Measurements from ENCODE around the gene CACNG5. TPM values are rescaled to one million over a fixed set of nuclear protein-coding genes. Genes with fewer than 3 reads are reported as not detected.
A peak's percentile ranks its signal among the peaks of the same experiment; 100 is the strongest.

CACNG5 gene
- total and polyA plus RNA-seq, 4 donors = not detected

DNA sequence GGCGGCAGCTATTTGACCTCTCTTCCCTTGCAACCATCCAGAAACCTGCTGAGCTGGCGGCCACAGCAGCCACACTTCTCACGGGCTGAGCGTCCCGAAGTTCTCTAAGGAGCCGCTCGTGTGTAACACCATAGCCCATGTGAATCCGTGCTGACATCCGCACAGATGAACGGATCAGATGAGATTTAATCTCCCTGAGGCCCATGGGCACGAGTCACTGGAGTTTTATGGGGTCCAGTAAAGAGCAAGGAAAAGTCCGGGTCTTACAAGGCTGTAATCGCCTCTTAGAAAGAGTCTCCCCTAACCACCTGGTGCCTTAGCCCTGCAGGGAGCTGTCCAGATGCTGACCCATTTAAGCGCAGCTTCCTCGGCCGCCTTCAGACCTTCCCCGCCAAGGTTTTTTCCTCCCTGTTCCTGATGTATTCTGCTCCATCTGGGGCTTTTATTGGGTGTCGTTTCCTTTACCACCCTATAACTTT is 5.5 kb upstream of the CACNG5 start:
- no peaks in the 10 kb centered on the region for H3K36me3 ChIP-seq (ENCODE audit: control insufficient read depth in 4 of 4, insufficient read depth in 3 of 4, low read depth in 1 of 4, low read length in 3 of 4)
- no peak overlapping the region for H3K27ac ChIP-seq (ENCODE audit: low read depth in 1 of 2, low read length in 2 of 2)
- no peak overlapping the region for H3K4me3 ChIP-seq (ENCODE audit: low read depth in 1 of 3, low read length in 3 of 3)
- TF ChIP-seq, protein P1, sequence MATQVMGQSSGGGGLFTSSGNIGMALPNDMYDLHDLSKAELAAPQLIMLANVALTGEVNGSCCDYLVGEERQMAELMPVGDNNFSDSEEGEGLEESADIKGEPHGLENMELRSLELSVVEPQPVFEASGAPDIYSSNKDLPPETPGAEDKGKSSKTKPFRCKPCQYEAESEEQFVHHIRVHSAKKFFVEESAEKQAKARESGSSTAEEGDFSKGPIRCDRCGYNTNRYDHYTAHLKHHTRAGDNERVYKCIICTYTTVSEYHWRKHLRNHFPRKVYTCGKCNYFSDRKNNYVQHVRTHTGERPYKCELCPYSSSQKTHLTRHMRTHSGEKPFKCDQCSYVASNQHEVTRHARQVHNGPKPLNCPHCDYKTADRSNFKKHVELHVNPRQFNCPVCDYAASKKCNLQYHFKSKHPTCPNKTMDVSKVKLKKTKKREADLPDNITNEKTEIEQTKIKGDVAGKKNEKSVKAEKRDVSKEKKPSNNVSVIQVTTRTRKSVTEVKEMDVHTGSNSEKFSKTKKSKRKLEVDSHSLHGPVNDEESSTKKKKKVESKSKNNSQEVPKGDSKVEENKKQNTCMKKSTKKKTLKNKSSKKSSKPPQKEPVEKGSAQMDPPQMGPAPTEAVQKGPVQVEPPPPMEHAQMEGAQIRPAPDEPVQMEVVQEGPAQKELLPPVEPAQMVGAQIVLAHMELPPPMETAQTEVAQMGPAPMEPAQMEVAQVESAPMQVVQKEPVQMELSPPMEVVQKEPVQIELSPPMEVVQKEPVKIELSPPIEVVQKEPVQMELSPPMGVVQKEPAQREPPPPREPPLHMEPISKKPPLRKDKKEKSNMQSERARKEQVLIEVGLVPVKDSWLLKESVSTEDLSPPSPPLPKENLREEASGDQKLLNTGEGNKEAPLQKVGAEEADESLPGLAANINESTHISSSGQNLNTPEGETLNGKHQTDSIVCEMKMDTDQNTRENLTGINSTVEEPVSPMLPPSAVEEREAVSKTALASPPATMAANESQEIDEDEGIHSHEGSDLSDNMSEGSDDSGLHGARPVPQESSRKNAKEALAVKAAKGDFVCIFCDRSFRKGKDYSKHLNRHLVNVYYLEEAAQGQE (IDR thresholded peaks at IDR 0.05) = peak; percentile 99
- TF ChIP-seq YY1 (IDR thresholded peaks at IDR 0.05) = no peak
- H3K9ac ChIP-seq (ENCODE audit: low read depth in 1 of 2, low read length in 2 of 2) = no peak overlapping the region
- DNase-seq (ENCODE audit: low spot score) = peak; percentile 41
- H3K4me1 ChIP-seq (ENCODE audit: control insufficient read depth in 4 of 4, insufficient read depth in 4 of 4, low read length in 3 of 4) = no peaks in the 10 kb centered on the region
- no peaks in the 10 kb centered on the region for H3K9me3 ChIP-seq (ENCODE audit: control insufficient read depth in 4 of 4, low read length in 3 of 4)
- 7% methylated on average over 18 of the region's 18 CpGs for whole genome bisulfite sequencing
- peaks cover 0 to 12% (median 5%) of the 10 kb centered on the region in 4 donors for H3K27me3 ChIP-seq (ENCODE audit: control insufficient read depth in 4 of 4, insufficient read depth in 4 of 4, low read length in 3 of 4)

DNA sequence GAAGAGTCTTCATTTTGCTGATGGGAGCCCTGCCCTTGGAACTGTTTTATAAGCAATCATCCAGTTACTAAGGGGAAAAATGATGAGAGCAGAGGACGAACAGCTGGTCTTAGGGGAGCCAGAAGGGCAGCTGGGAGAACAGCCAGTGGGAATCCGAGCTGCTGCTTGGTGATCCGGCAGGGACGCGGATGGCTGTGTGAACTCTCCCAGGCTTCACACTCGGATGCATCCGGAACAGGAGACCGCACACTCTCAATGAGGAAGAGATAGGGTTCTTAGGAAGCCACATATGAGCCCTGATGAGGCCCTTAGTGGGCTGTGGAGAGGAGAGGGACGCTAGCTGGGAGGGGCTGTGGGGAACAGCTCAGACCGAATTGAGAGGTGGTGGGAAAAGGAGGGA is 5.0 kb upstream of the CACNG5 start:
- TF ChIP-seq TAF1 (conservative IDR thresholded peaks at IDR 0.05) = no peak
- TF ChIP-seq FOXA2 (IDR thresholded peaks at IDR 0.05) = no peak
- TF ChIP-seq GABPA (IDR thresholded peaks at IDR 0.05 in 1 of 2, conservative IDR thresholded peaks at IDR 0.05 in 1 of 2) = no peak
- TF ChIP-seq NR2F2 (IDR thresholded peaks at IDR 0.05) = no peak
- no peak for TF ChIP-seq EGR1 (IDR thresholded peaks at IDR 0.05; ENCODE audit: low read depth in 2 of 2)
- TF ChIP-seq, protein P2, sequence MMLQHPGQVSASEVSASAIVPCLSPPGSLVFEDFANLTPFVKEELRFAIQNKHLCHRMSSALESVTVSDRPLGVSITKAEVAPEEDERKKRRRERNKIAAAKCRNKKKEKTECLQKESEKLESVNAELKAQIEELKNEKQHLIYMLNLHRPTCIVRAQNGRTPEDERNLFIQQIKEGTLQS (IDR thresholded peaks at IDR 0.05) = no peak
- TF ChIP-seq YY1 (IDR thresholded peaks at IDR 0.05) = no peak
- no peak for TF ChIP-seq SP1 (IDR thresholded peaks at IDR 0.05)
- TF ChIP-seq, protein P3, sequence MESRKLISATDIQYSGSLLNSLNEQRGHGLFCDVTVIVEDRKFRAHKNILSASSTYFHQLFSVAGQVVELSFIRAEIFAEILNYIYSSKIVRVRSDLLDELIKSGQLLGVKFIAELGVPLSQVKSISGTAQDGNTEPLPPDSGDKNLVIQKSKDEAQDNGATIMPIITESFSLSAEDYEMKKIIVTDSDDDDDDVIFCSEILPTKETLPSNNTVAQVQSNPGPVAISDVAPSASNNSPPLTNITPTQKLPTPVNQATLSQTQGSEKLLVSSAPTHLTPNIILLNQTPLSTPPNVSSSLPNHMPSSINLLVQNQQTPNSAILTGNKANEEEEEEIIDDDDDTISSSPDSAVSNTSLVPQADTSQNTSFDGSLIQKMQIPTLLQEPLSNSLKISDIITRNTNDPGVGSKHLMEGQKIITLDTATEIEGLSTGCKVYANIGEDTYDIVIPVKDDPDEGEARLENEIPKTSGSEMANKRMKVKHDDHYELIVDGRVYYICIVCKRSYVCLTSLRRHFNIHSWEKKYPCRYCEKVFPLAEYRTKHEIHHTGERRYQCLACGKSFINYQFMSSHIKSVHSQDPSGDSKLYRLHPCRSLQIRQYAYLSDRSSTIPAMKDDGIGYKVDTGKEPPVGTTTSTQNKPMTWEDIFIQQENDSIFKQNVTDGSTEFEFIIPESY (IDR thresholded peaks at IDR 0.05) = no peak
- no peak for TF ChIP-seq RAD21 (IDR thresholded peaks at IDR 0.05)
- no peak for TF ChIP-seq HNF4A (conservative IDR thresholded peaks at IDR 0.05)
- no peak for TF ChIP-seq RXRA (IDR thresholded peaks at IDR 0.05)
- TF ChIP-seq, protein P1 (IDR thresholded peaks at IDR 0.05) = no peak
- TF ChIP-seq, protein P4, sequence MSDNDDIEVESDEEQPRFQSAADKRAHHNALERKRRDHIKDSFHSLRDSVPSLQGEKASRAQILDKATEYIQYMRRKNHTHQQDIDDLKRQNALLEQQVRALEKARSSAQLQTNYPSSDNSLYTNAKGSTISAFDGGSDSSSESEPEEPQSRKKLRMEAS (IDR thresholded peaks at IDR 0.05) = no peak
- no peak for TF ChIP-seq FOXA1 (IDR thresholded peaks at IDR 0.05)
- no peak for TF ChIP-seq HNF4G (IDR thresholded peaks at IDR 0.05)
- no peak for TF ChIP-seq JUND (IDR thresholded peaks at IDR 0.05)
- no peaks in the 10 kb centered on the region for H3K36me3 ChIP-seq (ENCODE audit: control insufficient read depth in 4 of 4, insufficient read depth in 3 of 4, low read depth in 1 of 4, low read length in 3 of 4)
- no peak for DNase-seq (ENCODE audit: low spot score)
- no peak overlapping the region for H3K4me3 ChIP-seq (ENCODE audit: low read depth in 1 of 3, low read length in 3 of 3)
- peaks cover 0 to 13% (median 5%) of the 10 kb centered on the region in 4 donors for H3K27me3 ChIP-seq (ENCODE audit: control insufficient read depth in 4 of 4, insufficient read depth in 4 of 4, low read length in 3 of 4)
- no peaks in the 10 kb centered on the region for H3K4me1 ChIP-seq (ENCODE audit: control insufficient read depth in 4 of 4, insufficient read depth in 4 of 4, low read length in 3 of 4)
- no peak overlapping the region for H3K27ac ChIP-seq (ENCODE audit: low read depth in 1 of 2, low read length in 2 of 2)
- H3K9ac ChIP-seq (ENCODE audit: low read depth in 1 of 2, low read length in 2 of 2) = no peak overlapping the region
- 14% methylated on average over 10 of the region's 10 CpGs for WGBS
- H3K9me3 ChIP-seq (ENCODE audit: control insufficient read depth in 4 of 4, low read length in 3 of 4) = no peaks in the 10 kb centered on the region
